Urothelium cell line (cell line): ENCODE results near the gene ITGA1.
"Not testable (repeated sequence)": the region's sequence is repeated elsewhere in the genome, so short reads cannot be mapped to it uniquely, and the experiment has no call there.

Experiments used
- DNase-seq: peaks from one replicate; pipeline ENCODE4 v3.0.0; 2011; ENCODE audit warnings: low spot score, mixed read lengths
- FAIRE-seq: peaks from 2 replicates; lab custom pipeline; 2011; peaks lifted over from hg19 to GRCh38; lab: Jason Lieb, UNC

Gene ITGA1

DNA sequence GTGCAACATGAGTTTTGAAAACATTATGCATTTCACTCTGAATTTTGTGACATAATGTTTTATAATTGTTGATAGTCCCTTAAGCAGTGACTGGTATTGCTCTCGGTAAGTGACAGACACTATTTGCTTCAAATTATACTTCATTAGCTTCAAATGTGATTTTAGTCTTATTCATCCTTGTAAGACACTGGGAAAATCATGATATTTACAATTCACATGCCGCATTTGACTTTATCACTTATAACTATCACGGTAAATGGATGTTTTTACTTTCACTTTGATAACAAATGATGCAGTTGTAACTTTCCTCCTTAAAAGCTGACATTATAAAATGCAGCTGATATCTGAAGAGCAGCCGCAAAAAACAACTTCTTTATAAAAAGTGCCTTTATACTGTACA lies 157.3 kb downstream of the ITGA1 start:
- no peak for FAIRE-seq
- no peak for DNase-seq

DNA sequence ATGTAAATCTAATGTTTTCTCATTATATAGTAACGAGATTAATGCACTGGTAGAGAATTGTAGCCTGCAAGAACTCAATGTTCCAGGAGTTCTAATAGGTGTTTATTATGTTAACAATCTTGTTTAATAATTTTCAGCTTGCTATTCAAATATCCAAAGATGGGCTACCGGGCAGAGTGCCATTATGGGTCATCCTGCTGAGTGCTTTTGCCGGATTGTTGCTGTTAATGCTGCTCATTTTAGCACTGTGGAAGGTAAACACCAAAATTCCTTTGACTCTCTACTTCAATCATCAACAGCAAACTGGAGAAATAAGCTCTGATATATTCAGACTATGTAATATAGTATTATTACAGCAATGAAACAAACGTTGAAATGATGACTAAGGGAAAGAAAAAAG lies 159.5 kb downstream of the ITGA1 start:
- FAIRE-seq (no peak), DNase-seq (no peak)

DNA sequence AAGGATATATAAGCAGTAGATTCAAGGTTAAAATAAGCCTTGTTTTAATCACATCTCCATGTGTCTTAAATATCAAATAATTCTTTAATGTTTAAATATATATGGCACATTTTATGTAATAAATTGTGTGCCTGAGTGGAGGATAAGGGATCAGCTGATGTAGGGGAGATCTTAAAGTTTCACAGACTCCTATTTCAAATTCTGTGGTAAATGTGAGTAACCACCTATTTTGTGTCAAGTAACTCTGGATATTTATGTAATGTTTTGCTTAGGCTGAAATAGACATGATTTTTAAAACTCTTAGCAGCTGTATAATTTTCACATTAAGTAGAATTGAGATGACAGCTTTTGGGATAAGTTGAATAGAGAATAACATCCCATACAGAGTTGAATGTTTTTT lies 160.1 kb downstream of the ITGA1 start:
- FAIRE-seq: no peak
- DNase-seq: no peak

DNA sequence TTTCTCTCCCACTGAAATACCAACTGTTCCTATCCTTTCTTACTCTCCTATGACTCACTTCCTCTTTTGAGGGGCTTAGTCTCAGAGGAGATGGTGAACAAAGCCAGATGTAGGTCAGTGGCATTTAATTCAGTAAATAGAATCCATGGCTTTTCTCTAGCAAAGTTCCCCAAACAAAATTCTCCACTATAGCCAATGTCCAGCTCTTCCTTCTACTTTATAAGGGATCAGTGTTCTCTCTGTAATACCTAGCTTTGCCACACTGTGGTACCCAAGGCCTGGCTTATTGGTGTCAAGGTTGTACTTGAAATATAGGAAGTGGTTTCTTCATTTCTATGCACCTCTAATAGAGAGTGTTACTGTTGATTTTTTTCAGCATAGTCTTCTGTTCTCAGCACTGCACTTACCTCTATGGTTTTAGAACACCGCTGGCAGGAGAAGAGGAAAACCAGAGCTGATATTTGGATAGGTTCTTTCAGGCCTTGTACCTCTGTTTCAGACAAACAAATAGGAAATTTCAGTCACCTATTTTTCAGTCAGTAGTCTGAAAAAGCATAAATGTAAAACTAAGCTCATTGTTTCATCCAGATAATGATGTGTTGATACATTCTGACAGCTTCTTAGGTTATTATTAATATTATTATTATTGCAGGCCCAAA lies 160.8 kb downstream of the ITGA1 start:
- DNase-seq (peak; percentile 58), FAIRE-seq (peak; percentile 63)

DNA sequence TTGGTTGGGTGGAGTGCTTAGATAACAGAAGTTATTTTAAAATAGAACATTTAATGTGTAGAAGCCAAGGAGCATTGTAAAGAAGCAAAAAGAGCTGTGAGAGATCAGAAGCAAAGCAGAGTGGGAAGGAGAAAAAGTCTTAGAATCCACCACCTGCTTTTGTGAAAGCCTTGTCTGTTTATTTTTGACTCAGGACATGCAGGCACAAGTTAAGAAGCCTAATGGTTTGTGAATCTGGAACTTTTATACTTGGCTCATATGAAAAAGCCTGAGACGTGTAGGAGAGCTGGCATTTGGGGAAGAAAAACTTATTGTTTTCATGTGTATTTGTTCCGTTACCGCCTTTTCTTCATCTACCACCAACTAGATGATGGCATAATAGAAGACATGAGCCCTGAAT lies 163.0 kb downstream of the ITGA1 start:
- DNase-seq: no peak
- no peak for FAIRE-seq

DNA sequence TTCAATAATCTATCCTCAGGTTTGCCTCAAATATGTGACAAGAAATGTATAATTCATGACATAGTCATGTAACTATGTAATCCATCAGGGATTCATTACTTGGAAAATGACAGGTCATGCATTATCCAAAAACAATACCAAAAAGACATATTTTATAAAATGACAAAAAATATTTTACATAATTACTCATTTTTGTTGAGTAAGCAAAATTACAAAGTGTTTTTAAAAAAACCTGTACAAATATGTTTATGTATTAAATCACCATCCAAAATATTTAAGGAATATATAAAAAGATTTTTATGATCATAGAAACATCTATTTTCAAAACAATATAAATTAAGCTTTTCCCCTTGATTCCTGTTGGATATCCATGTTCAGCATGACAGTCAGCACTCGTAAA lies 164.8 kb downstream of the ITGA1 start:
- DNase-seq (no peak), FAIRE-seq (no peak)

DNA sequence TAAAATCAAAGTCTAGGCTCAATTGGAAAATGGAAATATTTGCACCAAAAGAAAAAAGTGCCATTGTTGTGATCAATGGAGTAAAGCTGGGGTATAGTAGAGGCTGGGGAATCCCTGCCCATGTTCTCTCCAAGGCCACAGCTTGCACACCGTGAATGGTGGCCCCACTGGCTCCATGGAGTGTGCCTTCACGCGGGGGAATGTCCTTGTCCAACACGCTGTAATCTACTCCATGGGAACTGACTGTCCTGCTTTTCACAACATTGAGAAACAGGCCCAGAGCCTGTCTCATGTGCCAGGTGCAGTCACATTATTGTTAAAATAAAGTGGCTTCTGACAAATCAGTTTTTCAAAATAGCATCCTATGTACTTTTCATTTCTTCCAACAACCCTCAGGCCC lies 168.3 kb downstream of the ITGA1 start:
- DNase-seq (no peak), FAIRE-seq (no peak)

DNA sequence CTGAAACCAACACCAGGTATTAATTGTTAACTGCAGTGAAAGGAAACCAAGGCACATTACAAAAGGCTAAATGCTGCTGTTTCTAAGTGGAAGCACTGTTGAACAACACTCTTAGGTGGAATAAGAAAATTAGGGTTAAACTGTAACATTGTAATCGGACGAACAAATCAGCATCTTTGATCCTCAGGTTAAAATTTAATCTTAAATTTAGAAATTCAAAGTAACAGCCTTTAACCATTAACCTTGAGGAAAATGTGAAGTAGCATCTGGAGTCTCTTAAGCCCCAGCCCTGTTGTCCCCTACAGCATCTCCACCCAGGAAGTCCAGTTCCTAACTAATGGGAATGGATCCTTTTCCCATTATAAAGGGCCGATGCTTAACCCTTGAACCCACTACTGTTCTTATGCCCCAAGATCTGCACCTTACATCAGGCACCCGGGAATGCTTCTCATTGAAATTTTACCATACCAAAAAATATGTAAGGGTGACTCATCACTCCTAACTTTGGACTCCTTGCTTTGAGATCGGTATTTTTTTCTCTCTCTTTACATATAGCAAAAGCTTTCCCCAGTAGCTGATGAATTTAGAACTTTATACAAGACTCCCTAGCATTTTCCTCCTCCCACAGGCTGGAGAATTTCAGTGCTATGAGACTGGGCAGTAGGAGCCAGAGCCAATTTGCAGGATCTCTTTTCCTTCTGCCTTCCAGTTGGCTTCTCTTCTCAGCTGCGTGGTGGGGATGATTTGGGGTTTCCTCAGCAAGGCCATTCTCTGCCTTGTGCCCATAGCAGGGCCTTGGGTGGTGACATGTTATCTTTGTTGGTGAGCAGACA lies 169.4 kb downstream of the ITGA1 start:
- FAIRE-seq: no peak
- no peak for DNase-seq

DNA sequence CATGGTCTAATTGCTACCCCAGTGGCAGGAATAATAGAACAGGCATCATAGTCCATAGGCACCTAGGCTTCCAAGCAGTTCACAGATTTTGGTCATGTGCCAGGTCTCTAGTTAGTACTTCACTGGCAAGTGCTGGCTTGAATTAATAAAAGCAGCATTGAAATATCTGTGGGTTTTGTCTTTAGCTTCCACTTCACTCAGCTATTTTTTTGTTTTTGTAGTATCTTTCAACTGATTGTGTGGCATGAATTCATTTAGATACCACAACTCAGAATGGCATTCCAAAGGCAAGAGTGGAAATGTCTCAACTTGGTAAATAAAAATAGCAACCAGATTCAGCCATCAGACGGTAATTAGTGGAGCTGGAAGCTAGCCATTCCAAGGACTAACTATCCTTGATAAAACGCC lies 173.6 kb downstream of the ITGA1 start:
- no peak for DNase-seq
- FAIRE-seq: no peak

DNA sequence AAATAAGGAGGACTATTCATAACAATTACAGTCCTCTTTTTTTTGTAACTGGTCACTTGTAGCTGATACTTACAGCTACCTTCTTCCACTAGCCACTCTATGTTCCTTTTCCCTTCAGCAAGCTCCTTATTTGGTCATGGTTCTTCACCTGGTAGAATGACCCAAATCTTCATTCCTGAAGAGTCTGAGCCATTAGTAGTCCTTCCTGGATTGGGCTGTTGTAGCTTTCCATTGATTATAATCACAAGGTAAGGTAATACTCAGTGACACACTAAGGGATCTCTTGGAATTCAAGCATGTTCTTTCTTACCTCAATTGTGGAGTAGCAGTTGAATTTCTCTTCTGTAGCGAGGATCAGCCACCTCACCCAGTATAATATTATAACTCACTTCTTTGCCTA lies 175.9 kb downstream of the ITGA1 start:
- FAIRE-seq: no peak
- DNase-seq: no peak

DNA sequence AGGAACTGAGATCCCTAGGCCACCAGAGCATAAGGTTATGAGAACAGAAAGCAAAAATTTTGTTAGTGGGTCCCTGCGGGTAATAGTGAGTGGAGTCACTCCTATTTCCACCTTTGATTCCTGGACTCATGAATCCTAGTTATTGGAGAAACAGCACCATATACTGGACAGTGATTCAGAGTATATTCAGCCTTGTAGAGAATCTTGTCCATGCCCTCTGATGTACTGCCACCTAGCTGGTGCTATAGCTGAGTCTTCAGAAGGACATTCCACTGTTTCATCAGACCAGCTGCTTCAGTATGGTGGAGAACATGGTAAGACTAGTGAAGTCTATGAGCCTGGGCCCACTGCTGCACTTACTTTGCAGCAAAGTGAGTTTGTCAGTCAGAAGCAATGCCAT lies 176.4 kb downstream of the ITGA1 start:
- DNase-seq (no peak), FAIRE-seq (no peak)

DNA sequence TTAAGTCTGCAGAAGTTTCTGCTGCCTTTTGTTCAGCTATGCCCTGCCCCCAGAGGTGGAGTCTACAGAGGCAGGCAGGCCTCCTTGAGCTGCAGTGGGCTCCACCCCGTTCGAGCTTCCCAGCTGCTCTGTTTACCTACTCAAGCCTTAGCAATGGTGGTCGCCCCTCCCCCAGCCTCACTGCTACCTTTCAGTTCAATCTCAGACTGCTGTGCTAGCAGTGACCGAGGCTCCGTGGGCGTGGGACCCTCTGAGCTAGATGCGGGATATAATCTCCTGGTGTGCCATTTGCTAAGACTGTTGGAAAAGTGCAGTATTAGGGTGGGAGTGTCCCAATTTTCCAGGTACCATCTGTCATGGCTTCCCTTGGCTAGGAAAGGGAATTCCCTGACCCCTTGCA lies 188.4 kb downstream of the ITGA1 start:
- not testable (repeated sequence) for FAIRE-seq, DNase-seq

DNA sequence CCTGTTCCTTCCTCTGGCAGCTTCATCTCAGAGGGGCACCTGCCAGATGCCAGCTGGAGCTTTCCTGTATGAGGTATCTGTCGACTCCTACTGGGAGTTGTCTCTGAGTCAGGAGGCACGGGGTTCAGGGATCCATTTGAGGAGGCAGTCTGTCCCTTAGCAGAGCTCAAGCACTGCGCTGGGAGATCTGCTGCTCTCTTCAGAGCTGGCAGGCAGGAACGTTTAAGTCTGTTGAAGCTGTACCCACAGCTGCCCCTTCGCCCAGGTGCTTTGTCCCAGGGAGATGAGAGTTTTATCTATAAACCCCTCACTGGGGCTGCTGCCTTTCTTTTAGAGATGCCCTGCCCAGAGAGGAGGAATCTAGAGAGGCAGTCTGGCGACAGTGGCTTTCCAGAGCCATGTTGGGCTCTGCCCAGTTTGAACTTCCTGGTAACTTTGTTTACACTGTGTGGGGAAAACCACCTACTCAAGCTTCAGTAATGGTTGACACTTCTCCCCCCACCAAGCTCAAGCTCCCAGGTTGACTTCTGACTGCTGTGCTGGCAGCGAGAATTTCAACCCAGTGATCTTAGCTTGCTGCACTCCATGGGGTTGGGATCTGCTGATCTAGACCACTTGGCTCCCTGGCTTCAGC lies 189.7 kb downstream of the ITGA1 start:
- DNase-seq (no peak), FAIRE-seq (no peak)

DNA sequence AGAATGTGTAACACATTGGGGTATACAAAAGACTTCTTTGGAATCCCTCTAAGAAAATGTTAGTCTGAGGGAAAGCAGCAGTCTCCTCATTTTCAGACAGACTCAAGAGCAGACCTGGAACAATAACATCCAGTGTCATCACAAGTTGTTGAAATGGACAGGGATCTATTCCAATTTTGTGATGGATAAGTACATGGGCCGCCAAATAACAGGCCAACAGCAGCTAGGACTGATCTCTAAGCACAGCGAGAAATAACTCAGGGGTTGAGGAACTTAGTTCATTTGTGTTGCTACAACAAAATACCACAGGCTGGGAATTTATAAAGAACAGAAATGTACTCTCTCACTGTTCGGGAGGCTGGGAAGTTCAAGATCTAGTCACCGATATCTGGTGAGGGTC lies 193.8 kb downstream of the ITGA1 start:
- no peak for DNase-seq
- no peak for FAIRE-seq

DNA sequence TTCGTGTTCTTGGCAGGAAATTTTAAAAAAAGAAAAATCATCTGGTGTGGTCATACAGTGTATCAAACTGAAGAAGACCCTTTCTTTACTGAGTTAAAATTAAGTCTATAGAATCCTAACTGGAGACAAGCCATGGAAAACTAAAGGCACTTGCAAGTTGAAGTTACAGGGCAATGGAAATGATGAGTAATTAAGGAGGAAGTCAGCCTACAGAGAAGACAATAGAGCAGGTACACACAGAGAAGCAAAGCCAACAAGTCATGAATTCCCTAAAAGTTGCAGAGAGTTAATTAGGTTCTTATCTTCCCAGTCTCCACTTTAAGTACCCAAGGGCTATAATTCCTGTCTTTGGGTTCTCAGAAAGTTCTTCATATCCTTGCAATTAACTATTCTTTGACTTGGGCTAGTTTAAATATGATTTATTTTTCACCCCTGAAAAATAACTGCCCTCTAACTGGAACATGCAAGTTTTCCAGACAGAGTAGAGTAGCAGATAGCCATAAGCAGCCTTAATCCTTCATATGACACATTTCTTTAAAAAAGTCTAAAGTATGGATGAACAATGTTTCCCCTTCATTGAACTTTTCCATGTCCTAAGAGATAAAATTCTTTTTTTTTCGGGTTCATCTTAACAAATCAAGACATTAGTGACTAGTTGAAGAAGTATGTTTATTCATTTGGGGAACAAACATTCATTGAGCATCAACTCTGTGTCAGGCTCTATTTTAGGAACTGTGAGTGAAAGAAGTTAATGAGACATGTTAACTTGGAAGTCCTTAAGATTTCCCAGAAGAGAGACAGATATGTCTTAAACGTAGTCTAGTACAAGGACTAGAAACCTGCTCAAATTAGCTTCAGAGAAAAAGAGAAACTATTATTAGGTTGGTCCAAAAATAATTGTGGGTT lies 196.3 kb downstream of the ITGA1 start:
- DNase-seq (no peak), FAIRE-seq (no peak)

DNA sequence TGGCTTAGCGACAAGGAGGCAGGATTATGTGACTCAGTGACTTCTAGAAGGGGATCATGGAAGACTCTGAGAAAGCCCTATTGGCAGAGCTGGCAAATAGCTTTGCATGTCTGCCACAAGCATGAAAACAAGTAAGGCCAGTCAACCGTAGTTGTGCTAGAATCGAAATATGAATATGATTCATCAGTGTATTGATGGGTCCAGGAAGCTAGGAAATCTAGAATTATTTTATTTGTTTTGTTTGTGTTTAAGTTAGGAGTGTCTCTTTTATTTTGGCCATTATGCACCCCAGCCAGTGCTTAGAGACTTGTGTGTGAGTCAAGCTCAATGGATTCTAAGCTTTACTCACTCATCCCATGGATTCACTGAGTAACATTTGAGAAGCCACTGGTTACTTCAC lies 197.6 kb downstream of the ITGA1 start:
- no peak for FAIRE-seq
- DNase-seq: no peak

DNA sequence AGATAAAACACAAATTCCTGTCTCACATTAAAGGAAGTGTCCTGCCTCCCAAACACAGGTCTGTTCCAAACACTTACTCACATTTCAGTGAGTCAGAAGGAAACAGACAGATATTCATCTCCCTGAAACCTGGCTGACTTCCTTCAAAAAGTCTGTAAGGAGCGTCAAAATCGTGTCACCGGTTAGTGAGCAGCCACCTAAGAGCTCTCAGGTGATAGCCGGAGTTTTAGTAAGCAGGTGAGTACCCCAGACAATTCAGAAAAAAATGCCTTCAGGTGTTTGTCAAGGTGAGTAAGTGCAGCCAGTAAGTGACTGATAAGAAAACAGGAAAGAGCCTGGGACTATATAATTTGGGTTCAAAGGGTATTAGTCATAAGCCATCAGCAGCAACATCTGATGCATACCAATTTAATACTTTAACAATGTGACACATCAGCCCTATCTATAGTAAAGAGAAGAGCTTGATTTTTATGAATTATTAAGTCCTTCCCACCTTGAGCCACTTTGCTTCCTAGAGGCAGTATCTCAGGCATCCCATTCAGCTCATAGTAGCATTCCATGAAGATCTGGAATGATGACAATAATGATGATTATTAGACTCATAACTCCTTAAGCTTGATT lies 200.1 kb downstream of the ITGA1 start:
- FAIRE-seq (no peak), DNase-seq (peak; percentile 52)

DNA sequence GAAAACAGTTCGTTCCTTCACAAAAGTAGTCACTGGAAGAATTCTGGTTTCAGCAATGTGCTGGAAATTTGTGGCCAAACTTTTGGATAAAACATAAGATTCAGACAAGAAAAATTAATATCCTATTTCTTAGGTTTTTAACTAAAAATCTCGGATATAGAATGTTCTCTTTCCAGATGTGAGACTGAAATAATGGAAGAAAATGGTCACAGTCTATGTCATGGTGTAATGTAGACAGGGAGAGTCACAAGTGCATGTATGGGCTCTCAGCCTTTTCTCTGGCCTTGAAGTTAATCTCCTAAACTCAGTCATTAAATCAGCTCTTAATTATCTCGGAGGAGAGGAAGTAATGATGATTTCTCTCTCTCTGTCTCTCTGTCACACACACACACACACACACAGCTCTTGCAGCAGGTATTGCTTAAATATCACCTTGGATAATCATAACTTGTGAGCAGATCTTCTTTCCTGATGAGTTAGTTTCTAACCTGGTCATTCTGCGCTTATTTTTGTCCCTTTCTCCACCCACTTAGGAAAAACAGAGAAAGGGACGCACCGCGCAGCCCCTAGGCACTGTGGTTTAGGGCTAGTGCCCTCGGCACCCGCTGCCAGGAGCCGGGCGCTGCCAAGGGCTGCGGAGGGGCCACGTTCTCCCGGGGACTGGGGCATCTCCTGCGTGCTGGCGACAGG lies 200.8 kb downstream of the ITGA1 start:
- FAIRE-seq: no peak
- DNase-seq: no peak

DNA sequence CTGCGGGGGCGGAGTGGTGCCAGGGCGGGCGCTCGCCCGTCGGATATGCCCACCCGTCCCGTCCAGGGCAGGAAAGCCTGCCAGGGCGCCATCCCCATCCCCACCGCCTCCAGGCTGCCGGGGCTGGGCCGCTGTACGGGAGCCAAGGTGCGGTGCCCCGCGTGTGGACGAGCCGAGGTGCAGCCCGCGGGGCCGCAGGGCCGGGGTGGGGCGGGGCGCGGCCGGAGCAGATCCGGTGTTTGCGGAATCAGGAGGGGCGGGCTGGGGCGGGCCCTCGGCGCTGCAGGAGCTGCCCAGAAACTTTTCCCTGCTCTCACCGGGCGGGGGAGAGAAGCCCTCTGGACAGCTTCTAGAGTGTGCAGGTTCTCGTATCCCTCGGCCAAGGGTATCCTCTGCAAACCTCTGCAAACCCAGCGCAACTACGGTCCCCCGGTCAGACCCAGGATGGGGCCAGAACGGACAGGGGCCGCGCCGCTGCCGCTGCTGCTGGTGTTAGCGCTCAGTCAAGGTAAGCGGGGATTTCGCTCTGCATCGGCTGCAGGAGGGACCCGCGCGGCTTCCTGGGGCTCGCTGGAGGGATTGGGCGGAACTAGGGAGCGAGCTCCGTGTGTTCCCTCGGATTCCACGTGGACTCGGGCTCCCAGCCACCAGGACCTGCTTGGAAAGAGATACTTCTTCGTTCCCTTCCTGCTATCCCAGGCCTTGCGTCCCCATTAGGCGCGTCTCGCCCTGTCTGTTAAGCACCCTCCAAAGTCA lies 201.5 kb downstream of the ITGA1 start, which contains the start of gene ITGA2:
TSS of gene ITGA2 (plus strand) at position 328 of the 756 bp plus-strand sequence. CDS start at position 445, 117 bp downstream.
- FAIRE-seq: no peak
- DNase-seq: peak; percentile 84
